Uterus (tissue), 4 donors: Measurements from ENCODE around the gene ZNF138. TPM values are rescaled to one million over a fixed set of nuclear protein-coding genes. Genes with fewer than 3 reads are reported as not detected.

ENCODE experiments used
- DNase-seq, 2 donors: peaks; one replicate each; pipeline ENCODE4 v3.0.0-alpha.2; 2019 to 2020
- H3K27ac ChIP-seq, 2 donors: fragments of 200-600 bp; sonication (generic); 1 replicate in 1 of 2; 2 replicates in 1 of 2; pipeline ENCODE4 v1.5.1; 2016 to 2018
- H3K27me3 ChIP-seq, 2 donors: fragments of 200-600 bp; sonication (generic); one replicate each; pipeline ENCODE4 v1.5.1; 2018 to 2019; ENCODE audit warnings: control low read depth in 1 of 2
- H3K36me3 ChIP-seq, 2 donors: fragments of 200-600 bp; sonication (generic); one replicate each; pipeline ENCODE4 v1.5.1; 2019; ENCODE audit warnings: control low read depth in 1 of 2
- H3K4me1 ChIP-seq, 2 donors: fragments of 200-600 bp; sonication (generic); one replicate each; pipeline ENCODE4 v1.5.1; 2018 to 2019; ENCODE audit warnings: control low read depth in 1 of 2
- H3K4me3 ChIP-seq, 2 donors: fragments of 200-600 bp; sonication (generic); 1 replicate in 1 of 2; 2 replicates in 1 of 2; pipeline ENCODE4 v1.5.1; 2018 to 2019; ENCODE audit warnings: mild to moderate bottlenecking in 1 of 2
- H3K9me3 ChIP-seq, 2 donors: fragments of 200-600 bp; sonication (generic); one replicate each; pipeline ENCODE4 v1.5.1; 2019; ENCODE audit warnings: control low read depth in 1 of 2
- CTCF ChIP-seq, 4 experiments: fragments of 200-600 bp in 2 of 4; fragments of 450-650 bp in 2 of 4; sonication (generic) in 2 of 4; IDR thresholded peaks; one replicate each; pipeline ENCODE4 v1.5.1; 2016 to 2019; ENCODE audit warnings: antibody characterized with exemption in 4 of 4, mild to moderate bottlenecking in 2 of 4, moderate library complexity in 1 of 4
- POLR2A ChIP-seq, 2 donors: fragments of 450-650 bp; IDR thresholded peaks; one replicate each; pipeline ENCODE4 v1.6.1; 2016; ENCODE audit warnings: antibody characterized with exemption in 2 of 2, mild to moderate bottlenecking in 1 of 2, moderate library complexity in 1 of 2
- intact Hi-C: fragments of 100-400 bp; cut with DNase I; formaldehyde crosslinking; loops from one replicate; pipeline ENCODE4 v1.15.1; 2023; ENCODE audit warnings: low total_unique reads
- total RNA-seq, 4 donors: library from RNA; depleted of rRNA in 3 of 4; stranded (reverse); fragments of >200 nt in 3 of 4; gene quantifications; one replicate each; pipeline versions ENCODE4 v1.1.0 to v1.2.4, GENCODE V29; 2014 to 2023
- donor health status: DM: yes; HTN: yes; CAD: no.

Gene ZNF138
- total RNA-seq, 4 donors from 2014 or later = 13.5 to 27.7 (median 15.2) TPM

DNA sequence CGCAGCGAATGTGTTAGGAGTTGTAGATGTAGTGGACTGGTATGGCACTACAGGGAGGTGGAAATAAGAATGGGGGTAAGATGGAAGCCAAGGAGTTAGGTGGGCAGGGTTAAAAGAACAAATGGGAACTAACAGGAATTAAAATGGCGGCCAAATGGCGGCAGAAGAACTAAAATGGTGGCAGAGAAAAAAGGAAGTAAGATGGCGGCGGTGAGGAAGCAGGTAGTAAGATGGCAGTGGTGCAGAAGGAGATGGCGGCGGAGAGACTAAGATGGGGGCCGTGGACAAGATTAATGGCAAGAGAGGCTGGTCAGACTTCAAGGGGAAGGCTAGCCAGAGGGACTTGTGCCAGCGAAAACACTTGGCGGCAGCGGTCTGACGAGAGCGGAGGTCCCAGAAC lies 44.5 kb downstream of the ZNF138 start:
- no peaks in the 10 kb centered on the region for H3K27me3 ChIP-seq
- H3K4me3 ChIP-seq = no peak overlapping the region
- intact Hi-C loops = no loop called here

DNA sequence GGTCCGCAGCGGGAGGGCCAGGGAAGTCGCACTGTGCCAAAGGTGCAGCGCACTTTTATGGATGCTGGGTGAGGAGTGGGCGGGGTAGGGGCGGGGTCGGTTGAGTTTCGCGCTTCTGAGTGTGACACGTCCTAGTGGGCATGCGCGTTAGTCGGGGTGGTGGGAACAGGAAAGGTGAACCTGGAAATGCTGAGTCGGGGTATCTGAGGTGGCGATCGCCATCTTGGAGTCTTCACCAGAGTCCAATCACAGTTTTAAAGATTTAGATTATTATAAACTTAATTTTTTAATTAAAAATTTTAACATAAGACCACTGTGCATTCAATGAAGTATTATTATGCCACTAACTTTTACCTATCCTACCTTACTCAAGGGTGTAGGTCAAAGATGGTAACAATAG lies 45.7 kb downstream of the ZNF138 start:
- intact Hi-C loops = no loop called here
- no peak for DNase-seq
- Histone ChIP-seq H3K27ac (no peak overlapping the region), H3K36me3 (no peaks in the 10 kb centered on the region), H3K4me1 (no peaks in the 10 kb centered on the region), H3K27me3 (no peaks in the 10 kb centered on the region), H3K9me3 (no peaks in the 10 kb centered on the region), H3K4me3 (no peak overlapping the region)
- no peak for TF ChIP-seq POLR2A (IDR thresholded peaks at IDR 0.05)
- no peak for TF ChIP-seq CTCF (IDR thresholded peaks at IDR 0.05)

More for the DNA sequence above, 44.5 kb downstream of the ZNF138 start:
- no peak for DNase-seq
- TF ChIP-seq CTCF (IDR thresholded peaks at IDR 0.05) (no peak), POLR2A (IDR thresholded peaks at IDR 0.05) (no peak)
- Histone ChIP-seq H3K9me3 (no peaks in the 10 kb centered on the region), H3K4me1 (no peaks in the 10 kb centered on the region), H3K27ac (no peak overlapping the region), H3K36me3 (no peaks in the 10 kb centered on the region)

DNA sequence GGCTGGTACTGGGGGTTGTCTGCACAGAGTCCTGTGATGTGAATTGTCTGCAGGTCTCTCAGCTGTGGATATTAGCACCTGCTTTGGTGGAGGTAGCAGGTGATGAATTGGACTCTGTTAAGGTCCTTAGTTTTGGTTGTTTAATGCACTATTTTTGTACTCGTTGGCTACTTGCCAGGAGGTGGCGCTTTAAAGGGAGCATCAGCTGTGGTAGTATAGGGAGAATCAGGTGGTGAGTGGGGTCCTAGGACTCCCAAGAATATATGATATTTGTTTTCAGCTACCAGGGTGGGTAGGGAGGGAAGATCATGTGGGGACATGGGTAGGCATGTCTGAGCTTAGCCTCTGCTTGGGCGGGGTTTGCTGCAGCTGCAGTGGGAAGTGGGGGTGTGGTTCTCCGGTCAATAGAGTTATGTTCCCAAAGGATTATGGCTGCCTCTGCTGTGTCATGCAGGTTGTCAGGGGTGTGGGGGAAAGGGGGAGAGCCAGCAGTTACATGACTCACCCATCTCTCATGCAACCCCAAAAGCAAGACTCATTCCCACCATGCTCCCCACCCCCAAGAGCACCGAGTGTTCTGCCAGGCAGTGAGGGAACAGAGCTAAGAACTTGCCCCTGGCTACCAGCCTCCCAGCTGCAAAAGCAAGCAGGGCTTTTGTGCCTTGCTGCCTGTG lies 55.2 kb downstream of the ZNF138 start:
- no peaks in the 10 kb centered on the region for H3K36me3 ChIP-seq

GRCh38 chr7:64849924-64850499 lies 55.8 kb downstream of the ZNF138 start:
- Histone ChIP-seq H3K27me3 (no peaks in the 10 kb centered on the region), H3K4me1 (no peaks in the 10 kb centered on the region), H3K27ac (no peak overlapping the region), H3K9me3 (no peaks in the 10 kb centered on the region), H3K36me3 (no peaks in the 10 kb centered on the region), H3K4me3 (no peak overlapping the region)
- intact Hi-C loops = no loop called here
- no peak for TF ChIP-seq CTCF (IDR thresholded peaks at IDR 0.05)
- TF ChIP-seq POLR2A (IDR thresholded peaks at IDR 0.05) = no peak
- DNase-seq = no peak

More for the DNA sequence above, 55.2 kb downstream of the ZNF138 start:
- no peak for TF ChIP-seq CTCF (IDR thresholded peaks at IDR 0.05)
- no peak for TF ChIP-seq POLR2A (IDR thresholded peaks at IDR 0.05)
- Histone ChIP-seq H3K4me1 (no peaks in the 10 kb centered on the region), H3K27me3 (no peaks in the 10 kb centered on the region), H3K27ac (no peak overlapping the region), H3K9me3 (no peaks in the 10 kb centered on the region), H3K4me3 (no peak overlapping the region)
- intact Hi-C loops = no loop called here
- DNase-seq = no peak

- TF ChIP-seq POLR2A (IDR thresholded peaks at IDR 0.05) (no peak), CTCF (IDR thresholded peaks at IDR 0.05) (no peak)
Measured at GRCh38 chr7:64853679-64854078, 59.5 kb downstream of the ZNF138 start.

More at GRCh38 chr7:64853679-64854078, 59.5 kb downstream of the ZNF138 start:
- Histone ChIP-seq H3K36me3 (no peaks in the 10 kb centered on the region), H3K27ac (no peak overlapping the region), H3K9me3 (no peaks in the 10 kb centered on the region), H3K4me3 (no peak overlapping the region), H3K4me1 (no peaks in the 10 kb centered on the region), H3K27me3 (no peaks in the 10 kb centered on the region)
- intact Hi-C loops = no loop called here
- DNase-seq = no peak
